Spleen (tissue), 7 donors: ENCODE results near the gene CDK11A.

ENCODE experiments used
- POLR2A ChIP-seq, 3 donors: fragments of 450-650 bp; IDR thresholded peaks; one replicate each; pipeline ENCODE4 v1.5.1; 2017; ENCODE audit warnings: antibody characterized with exemption in 3 of 3, mild to moderate bottlenecking in 1 of 3
- POLR2AphosphoS5 ChIP-seq, 3 donors: sonication (generic); formaldehyde crosslinking; IDR thresholded peaks; one replicate each; pipeline ENCODE4 v1.5.1; 2017; ENCODE audit warnings: antibody characterized with exemption in 3 of 3
- TF ChIP-seq, protein P1 (sequence below), 11 experiments: fragments of 200-600 bp in 7 of 11; fragments of 450-650 bp in 4 of 11; sonication (generic) in 4 of 11; IDR thresholded peaks in 8 of 11; conservative IDR thresholded peaks in 3 of 11; 1 replicate in 7 of 11; 2 replicates in 4 of 11; pipeline versions ENCODE4 v1.4.0 to v1.8.0; 2016 to 2021; ENCODE audit warnings: antibody characterized with exemption in 11 of 11, inconsistent platforms in 4 of 11, mild to moderate bottlenecking in 1 of 11
- donor health status: DM: no; HTN: no; CAD: no; lungs with moderate emphysema.
- donor health status: DM: no; HTN: no; CAD: no.
- donor health status: DM: no; HTN: no; CAD: no.

DNA sequence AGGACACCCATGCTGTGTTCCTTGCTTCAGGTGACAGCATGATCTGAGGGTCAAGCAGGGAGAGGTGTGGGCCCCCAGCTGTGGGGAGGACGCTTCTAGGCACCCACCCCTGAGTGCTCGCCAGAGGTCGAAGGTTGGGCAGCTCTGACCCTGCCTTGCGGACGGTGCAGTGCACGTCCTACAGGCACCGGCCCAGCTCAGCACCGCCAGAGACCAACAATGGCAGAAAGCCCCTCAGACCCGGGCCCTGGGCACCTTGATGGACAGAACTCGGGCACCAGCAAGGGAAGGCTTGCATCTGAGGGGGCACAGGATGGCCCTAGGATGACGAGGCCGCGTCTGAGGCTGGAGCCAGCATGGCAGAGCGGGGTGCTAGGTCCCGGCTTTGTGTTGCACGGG lies 29.4 kb upstream of the CDK11A start:
- no peak for TF ChIP-seq POLR2AphosphoS5 (IDR thresholded peaks at IDR 0.05)
- TF ChIP-seq POLR2A (IDR thresholded peaks at IDR 0.05): no peak
- TF ChIP-seq, protein P1, sequence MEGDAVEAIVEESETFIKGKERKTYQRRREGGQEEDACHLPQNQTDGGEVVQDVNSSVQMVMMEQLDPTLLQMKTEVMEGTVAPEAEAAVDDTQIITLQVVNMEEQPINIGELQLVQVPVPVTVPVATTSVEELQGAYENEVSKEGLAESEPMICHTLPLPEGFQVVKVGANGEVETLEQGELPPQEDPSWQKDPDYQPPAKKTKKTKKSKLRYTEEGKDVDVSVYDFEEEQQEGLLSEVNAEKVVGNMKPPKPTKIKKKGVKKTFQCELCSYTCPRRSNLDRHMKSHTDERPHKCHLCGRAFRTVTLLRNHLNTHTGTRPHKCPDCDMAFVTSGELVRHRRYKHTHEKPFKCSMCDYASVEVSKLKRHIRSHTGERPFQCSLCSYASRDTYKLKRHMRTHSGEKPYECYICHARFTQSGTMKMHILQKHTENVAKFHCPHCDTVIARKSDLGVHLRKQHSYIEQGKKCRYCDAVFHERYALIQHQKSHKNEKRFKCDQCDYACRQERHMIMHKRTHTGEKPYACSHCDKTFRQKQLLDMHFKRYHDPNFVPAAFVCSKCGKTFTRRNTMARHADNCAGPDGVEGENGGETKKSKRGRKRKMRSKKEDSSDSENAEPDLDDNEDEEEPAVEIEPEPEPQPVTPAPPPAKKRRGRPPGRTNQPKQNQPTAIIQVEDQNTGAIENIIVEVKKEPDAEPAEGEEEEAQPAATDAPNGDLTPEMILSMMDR (IDR thresholded peaks at IDR 0.05 in 8 of 11, conservative IDR thresholded peaks at IDR 0.05 in 3 of 11): no peak
